Activated naive CD8-positive, alpha-beta T cell treated with anti-CD3 and anti-CD28 coated beads, Interleukin-2, amount 50 U/mL, for 16 hours (primary cell): ENCODE measurements around the gene C9orf50.
"Not testable (repeated sequence)": the region's sequence is repeated elsewhere in the genome, so short reads cannot be mapped to it uniquely, and the experiment has no call there.

Experiments used
- DNase-seq: peaks from one replicate; pipeline ENCODE4 v3.0.0-alpha.2; 2020; ENCODE audit warnings: low read depth, low spot score

Gene C9orf50, protein sequence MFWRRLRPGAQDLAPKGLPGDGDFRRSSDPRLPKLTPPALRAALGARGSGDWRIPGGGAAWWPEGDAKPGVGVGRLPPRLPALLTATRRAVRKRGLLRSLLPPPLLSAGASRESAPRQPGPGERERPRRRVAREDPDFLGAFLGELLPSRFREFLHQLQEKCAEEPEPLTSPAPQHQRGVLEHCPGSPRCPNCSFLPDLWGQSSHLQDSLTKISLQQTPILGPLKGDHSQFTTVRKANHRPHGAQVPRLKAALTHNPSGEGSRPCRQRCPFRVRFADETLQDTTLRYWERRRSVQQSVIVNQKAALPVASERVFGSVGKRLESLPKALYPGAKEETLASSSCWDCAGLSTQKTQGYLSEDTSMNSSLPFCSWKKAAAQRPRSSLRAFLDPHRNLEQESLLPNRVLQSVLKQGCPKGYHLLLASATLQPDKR

DNA sequence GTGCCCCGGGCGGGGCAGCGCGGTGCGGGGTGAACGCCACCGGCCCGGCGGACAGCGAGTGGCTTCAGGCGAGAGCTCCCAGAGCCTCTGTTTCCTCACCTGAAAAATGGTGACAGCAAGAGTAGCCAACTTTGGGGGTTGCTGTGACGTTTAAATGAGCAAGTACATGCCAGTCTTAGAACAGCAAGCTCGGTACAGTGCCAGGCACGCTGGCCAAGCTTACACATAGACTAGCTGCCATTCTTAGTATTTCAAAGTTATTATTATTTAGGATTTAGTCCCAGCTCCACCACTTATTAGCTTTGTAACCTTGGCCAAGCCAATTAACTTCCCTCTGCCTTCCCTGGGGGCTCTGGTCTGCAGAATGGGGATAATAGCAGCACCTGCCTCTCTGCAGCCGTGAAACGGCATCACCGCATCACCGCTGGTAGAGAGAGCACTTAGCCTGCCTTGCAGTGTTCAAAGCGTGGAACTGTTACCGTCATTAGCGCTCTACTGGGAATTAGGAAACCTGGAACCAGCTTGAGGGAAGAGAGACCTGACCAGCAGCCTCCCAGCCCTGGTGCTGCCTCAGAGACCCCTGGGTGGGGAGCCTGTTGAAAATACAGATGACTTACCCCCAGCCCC lies at the start of gene C9orf50:
Gene C9orf50 (minus strand): TSS at position 433 of the 627 bp plus-strand sequence. CDS start 527 bp downstream, outside the sequence.
- DNase-seq = no peak

DNA sequence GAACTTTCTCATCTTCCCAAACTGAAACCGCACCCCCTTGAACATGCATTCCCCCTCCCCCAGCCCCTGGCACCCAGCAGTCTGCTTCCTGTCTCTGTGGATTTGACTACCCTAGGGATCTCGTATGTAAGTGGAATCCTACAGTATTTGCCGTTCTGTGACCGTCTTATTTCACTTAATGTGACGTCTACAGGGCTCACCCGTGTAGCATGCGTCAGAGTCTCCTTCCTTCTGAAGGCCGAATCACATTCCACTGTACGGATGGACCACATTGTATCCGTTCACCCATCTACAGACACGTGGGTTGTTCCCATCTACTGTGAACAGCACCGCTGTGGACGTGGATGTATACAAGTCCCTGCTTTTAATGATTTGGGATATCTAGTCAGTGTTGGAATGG lies 49.0 kb upstream of the C9orf50 start:
- DNase-seq = no peak

DNA sequence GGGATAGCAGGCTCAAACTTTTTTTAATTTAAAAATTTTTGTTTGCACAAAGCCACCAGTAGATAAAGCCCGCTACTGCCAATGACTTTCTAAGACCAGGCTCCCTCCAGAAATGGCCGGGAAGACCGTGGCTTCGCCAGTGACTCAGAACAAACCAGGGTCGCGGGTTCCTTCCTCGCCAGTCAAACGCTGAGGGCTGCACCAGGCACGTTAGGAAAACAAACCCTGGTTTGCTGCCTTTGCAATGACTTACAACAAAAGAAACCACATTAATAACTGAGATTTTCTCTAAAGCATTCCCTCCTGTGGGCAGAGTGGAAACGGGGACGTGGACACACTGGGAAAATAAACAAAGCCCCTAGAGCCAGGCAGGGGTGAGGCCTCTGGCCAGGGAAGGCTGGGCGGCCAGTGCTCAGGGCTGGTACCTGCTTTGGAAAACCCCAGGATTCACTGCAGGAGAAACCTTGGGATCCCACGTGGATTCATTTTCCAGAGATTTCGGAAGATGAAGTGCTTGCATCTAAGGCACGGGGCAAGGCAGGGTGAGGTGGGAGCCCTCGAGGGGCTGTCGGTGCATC lies 48.3 kb upstream of the C9orf50 start:
- DNase-seq = no peak

DNA sequence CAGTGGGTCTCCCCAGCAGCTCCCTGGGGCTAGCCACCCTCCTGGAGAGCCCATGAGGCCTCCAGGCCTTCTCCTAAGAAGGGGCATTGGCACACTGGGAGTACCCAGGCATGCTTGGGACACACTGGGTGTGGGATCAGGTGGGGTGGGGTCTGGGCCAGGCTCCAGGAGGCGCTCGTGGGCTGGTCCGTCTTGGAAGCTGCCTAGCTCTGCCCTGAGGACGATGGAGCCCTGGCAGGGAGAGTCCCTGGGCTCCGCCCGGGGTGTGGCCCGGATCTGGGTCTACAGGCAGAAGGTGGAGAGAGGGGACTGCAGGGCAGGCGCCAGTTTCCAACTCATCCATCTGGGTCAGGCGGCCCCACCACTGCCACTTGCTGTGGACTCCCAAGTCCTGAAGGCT lies 46.9 kb upstream of the C9orf50 start:
- no peak for DNase-seq

DNA sequence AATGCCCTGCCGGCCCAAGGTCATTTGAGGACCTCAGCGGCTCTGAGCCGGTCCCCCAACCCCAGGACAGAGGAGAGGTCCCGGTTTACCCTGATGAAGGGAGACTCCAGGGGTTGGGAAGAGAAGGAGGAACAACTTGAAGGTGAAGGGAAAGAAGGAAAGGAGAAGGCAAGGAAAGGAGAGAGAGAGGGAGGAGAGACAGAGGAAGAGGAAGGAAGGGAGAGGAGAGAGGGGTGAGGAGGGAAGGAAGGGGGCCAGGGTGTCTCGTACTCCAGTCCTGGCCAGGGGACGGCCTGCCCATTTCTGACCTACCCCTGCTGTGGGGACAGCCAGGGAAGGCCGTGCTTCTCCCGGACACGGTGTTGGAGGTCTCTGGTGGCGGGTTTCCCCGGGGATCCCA lies 46.5 kb upstream of the C9orf50 start:
- no peak for DNase-seq

DNA sequence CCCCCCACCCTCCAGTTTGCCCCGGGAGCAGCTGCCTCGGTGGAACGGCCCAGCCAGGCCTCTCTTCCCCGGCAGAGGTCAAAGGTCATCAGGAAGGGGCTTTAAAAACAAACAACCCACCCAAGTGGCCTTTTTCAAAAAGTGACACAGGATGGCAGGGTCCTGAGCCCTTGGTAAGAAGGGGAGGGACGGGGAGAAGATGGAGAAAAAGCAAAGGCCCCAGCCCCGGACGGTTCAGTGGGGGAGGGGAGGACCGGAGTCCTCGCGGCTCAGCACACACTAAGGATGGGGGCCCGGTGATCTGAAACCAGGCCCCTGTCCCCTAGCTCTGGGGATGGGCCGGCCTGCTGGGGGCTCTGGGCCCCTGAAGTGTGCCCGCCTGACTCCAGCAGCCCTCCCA lies 45.7 kb upstream of the C9orf50 start:
- DNase-seq = no peak

DNA sequence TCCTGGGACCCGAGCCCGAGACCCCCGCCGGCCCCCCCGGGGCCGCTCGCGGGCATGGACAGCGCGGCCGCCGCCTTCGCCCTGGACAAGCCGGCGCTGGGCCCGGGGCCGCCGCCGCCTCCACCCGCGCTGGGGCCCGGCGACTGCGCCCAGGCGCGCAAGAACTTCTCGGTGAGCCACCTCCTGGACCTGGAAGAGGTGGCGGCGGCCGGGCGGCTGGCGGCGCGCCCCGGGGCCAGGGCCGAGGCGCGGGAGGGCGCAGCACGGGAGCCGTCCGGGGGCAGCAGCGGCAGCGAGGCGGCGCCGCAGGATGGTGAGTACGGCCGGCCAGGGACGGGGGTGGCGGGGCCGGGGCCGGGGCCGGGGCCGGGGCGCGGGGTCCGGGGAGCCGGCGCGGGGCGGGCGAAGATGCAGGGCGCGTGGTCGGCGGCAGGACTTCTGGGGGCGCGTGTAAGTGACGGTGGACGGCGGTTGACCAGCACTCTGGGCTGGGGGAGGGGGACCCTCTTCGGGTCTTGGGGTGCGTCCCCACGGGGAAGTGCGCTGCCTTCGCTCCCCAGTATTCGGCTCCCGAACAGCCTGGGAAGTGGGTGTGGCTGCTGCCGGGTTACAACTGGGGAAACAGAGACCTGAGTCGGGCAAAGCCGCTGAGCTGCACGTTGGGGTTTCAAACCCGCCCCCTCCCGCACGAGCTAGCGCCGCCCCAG lies 45.1 kb upstream of the C9orf50 start:
- no peak for DNase-seq

DNA sequence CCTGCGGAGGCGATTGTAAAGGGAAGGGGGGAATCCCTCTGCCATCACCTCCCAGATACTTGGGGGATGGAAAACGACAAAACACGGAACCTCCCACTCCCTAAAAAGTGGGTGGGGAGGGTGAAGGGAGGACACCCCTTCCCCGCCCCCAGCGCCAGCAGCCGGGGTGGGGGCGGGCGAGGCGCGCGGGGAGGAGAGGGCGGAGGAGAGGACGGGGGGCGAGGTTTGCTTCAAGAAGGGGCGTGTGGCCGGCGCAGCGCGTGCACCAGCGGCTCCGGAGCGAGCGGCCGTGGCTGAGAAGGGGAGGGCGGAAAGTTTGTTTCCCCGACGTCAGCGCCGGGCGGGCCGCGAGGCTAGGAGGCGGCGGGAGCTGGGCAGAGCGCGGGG lies 44.5 kb upstream of the C9orf50 start, which contains the start of gene PRRX2:
Gene PRRX2 (plus strand): TSS at position 259 of the 387 bp plus-strand sequence. CDS start 221 bp downstream, outside the sequence.
- DNase-seq = no peak

DNA sequence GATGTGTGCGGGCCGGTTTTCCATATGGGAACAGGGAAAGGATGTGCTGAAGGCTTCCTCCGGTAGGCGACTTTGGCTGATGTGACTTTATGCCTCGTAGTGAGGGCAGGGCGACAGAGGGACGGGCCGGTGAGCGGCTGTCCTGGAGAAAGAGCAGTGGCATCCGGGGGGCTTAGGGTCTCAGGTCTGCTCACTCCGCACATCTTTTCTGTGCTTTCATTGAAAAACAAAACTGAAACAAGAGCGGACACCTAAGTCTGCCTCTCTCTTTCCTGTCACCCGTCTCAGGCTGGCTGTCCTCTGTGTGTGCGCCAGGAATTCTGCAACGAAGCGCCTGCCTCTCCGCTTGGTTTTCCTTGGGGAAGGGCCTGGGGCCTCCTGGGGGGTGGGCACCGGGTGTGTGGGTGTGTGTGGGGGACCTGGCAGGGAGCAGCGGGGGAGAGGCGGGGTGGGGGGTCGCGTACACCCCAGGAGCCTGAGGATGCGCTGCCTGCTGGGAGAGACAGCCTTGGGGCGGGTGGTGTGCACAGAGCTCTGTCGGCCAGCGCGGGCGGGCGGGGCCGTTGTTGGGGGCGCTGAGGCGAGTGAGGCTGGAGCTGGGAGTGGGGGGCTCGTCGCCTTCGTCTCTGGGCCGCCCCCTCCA lies 44.0 kb upstream of the C9orf50 start:
- no peak for DNase-seq

DNA sequence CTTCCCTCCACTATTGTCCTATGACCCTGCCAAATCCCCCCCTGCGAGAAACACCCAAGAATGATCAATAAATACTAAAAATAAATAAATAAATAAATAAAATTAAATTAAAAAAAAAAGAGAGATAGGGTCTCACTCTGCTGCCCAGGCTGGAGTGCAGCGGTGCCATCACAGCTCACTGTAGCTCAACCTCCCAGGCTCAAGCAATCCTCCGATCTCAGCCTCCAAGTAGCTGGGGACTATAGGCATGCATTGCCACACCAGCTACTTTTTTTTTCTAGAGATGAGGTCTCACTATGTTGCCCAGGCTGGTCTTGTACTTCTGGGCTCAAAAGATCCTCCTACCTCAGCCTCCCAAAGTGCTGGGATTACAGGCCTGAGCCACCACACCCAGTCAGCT lies 41.3 kb upstream of the C9orf50 start:
- not testable (repeated sequence) for DNase-seq

DNA sequence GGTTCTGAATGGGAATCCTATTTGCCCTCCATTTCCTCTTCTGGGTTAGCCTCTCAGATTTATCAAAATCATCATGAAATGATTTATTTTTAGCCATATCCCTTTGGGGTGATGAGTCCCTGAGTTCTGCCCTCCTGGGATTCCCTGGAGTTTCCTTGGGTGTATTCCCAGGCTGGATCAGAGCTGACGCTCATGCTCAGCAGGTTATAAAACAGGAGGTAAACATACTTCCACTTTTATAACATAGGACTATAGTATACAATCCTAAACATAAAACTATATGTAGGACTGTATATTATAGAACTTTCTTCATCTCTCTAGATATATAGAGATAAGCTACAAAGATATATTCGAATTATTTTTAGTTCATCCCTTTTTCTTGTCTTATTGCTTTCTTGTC lies 40.1 kb upstream of the C9orf50 start:
- no peak for DNase-seq

DNA sequence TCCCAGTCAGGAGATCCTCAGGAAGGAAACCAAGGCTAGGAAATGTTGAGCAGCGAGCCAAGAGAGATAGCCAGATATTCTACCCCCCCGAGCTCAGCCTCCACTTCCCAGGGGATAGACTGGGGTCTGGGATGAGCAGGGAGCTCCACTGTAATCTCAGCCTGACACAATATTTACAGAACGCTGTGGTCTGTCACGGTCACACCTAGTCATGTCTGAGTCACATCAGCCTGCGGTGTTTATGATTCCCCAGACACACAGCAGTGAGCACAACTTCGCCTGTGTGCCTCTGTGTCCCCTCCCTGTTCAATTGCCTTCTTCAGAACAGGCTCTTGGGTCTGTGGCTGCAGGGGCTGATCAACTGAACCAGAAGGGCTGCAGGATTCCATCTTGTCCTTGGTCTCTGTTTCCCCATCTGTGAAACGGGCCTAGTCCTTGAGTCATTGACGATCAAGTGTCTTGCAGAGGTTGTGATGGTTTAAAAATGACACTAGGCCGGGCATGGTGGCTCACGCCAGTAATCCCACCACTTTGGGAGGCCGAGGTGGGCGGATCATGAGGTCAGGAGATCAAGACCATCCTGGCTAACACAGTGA lies 36.0 kb upstream of the C9orf50 start:
- DNase-seq = no peak

DNA sequence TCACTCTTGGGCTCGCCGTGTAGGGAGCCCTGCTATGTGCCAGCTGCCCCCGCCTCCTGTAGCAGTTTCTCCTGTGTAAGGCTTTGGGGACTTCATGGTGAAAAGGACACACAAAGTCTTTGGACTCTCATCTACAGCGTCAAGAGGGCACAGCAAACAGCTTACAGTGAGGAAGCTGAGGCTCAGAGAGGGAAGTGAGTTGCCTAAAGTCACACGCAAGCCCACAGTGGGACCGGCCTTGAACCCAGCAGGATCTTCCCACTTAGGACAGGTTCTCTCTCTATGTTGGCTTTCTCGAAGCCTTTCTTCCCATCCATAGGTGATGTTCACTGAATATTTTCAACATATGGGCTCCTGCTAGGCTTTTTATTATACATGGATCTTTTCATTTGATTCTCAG lies 34.8 kb upstream of the C9orf50 start:
- DNase-seq = no peak

DNA sequence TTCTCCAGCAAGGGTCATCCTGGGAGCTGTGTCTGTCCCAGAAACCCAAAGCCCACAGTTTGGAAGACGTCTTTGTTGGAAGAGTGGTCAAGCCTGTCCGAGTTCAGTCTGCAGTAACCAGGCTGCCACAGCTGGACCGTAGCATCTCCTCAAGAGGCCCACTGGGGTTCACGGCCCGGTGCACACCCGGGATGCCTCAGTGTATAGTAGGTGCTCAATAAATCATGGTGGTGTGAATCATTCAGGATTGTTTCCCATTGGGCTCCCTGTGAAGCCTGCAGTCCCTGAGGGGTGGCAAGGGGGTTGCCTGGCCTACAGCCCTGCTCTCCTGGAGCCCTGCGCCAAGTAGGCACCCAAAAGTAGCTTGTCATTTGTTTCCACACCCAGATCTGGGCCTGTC lies 34.3 kb upstream of the C9orf50 start:
- no peak for DNase-seq

DNA sequence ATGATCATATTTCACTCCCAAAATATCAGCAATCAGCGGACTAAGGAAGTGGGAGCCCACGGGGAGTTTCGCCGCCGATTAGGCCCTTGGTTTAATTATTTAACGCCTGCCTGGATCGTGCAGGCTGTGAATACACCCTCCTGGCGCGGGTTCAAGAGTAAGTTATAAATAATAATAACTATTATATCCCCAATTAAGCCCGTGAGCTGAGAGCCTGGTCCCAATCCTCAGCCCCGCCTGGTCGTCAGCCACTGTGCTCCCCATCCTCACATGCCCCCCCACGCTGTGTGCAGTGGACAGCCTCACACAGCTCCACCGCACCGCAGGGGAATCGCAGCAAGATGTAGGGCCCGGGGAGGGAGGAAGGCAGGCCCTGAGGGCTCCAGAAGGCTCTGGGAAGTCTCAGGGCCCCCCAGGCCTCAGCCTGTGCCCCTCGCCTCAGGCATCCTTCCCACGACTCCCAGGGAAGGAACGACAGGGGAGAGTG lies 33.7 kb upstream of the C9orf50 start:
- DNase-seq = no peak

DNA sequence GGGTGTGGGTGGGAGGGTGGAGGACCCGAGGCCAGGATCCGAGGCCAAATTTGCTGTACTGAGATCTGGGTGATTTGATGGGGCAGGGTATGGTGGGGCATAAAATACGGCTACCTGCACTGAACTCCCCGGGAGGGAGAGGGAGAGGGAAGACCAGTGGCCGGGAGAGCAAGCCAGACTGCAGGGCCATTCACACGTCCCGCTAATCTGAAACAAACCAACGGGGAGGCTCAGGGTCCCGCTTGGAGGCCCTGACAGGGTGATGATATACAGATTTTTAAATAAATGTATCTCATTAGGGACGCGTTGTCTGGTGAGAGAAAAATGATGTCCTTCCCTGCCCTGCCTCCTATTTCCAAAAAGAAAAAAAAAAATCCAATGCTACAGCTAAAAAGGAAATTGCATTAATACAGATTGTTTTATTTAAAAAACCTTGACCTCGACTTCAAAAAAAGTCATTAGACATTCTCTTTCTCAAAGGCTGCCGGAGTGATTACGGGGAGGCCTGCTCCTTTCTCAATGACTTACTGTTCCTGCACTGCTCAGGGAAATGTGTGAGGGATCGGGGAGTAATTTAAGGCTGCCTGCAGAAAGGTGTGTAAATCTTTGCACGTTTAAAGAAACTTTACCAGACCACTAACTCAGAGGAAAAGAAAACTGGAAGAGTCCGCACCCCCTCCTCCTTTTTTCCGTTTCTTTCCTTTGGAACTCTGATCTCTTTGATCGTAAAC lies 33.1 kb upstream of the C9orf50 start:
- no peak for DNase-seq

DNA sequence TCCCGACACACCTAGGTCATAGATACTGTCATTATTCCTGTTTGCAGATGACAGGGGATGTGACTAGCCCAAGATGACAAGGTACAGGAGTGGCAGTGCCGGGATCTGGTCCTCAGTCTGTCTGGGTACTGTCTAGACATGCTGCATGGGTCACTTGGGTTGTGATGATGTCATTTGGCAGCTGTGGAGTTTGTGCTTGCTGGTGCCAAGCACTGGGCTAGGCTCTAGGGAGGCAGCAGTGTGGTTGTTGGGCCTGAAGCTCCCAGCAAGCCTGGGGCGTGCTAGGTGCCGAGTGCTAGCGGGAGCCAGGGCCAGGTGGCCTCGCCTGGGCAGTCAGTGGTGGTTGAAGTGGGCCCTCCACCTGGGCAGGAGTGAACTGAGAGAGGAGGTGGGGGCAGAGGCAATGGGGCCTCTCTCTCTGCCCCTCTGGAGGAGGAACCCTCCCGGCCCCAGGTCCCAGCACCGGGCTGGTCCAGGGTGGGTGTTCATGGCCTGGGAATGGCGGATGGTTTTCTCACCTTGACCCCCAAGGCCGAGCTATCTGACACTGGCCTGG lies 29.9 kb upstream of the C9orf50 start:
- no peak for DNase-seq

DNA sequence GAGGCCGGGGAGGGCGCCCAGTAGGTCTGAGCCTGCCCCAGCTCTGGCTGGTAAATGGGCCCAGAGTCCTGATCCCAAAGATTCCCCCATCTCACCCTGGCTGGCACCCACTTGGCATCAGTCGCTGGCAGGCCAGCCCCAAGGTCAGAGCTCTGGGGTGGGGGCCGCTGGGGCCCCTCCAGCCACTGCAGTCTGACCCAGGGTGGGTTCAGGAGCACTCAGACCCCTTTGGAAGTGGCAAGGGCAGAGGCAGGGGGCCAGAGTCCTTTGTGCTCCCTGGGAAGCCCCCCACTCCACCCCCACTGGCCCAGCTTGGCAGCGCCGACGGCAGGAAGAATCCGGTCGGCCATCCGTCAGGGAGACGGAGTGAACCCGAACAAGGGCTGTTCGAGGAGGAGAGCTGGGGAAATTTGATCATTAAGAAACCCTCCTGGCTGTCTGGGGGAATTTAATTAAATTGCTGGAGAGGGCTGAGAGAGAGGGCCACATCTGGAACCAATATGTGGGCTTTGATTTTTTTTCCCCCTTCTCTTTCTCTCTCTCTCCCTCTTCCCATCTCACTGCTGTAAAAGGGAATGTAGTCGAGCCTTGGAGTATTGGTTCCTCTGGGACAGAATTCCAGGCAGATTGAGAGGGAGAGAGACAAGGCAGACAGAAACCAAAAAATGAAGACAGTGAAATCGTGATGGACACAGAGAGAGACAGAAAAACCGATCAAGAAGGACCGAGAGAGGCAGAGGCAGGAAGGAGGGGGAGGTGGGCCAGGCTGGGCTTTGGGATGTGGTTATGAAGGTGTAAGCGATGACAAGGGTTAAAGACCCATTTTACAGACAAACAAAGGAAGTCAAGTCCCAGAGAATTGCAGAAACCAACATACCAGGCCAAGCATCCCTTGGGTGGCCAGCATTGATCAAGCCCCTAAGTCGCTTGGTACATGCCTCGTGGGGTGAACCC lies 29.1 kb upstream of the C9orf50 start:
- no peak for DNase-seq

DNA sequence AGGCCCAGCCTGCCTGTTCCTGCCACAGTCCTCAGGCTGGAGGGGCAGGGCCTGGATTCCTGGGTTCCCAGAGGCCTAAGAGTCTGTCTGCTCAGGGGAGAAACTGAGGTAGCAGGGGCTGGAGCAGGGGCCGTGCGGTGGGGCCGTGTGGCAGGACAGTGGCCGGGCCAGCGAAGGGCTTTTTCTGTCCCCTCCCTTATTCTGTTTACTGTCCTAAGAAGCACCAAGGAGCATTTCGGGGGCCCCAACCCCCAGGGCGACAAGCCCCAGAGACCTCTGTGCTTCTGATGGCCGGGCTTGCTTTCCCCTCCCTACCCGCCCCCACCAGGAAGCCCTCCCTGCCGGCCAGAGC lies 27.8 kb upstream of the C9orf50 start:
- no peak for DNase-seq
